Measurements from ENCODE around the gene DUS3L.

The DUS3L gene

GRCh38 chr19:5809053-5809452, 18.1 kb upstream of the DUS3L start:
- TF ChIP-seq CTCF (conservative IDR thresholded peaks at IDR 0.05; ENCODE audit: low read length): no peak
- no peak for DNase-seq (ENCODE audit: low read depth)
- H3K4me3 ChIP-seq (ENCODE audit: low read length): no peak overlapping the region

- DNase-seq (ENCODE audit: low read depth): no peak
- TF ChIP-seq CTCF (conservative IDR thresholded peaks at IDR 0.05; ENCODE audit: low read length): no peak
- no peak overlapping the region for H3K4me3 ChIP-seq (ENCODE audit: low read length)
These were observed 17.3 kb upstream of the DUS3L start for GRCh38 chr19:5808120-5808816.

GRCh38 chr19:5806905-5807304, 15.9 kb upstream of the DUS3L start:
- no peak overlapping the region for H3K4me3 ChIP-seq (ENCODE audit: low read length)
- TF ChIP-seq CTCF (conservative IDR thresholded peaks at IDR 0.05; ENCODE audit: low read length): no peak
- DNase-seq (ENCODE audit: low read depth): no peak

- no peak for DNase-seq (ENCODE audit: low read depth)
- H3K4me3 ChIP-seq (ENCODE audit: low read length): no peak overlapping the region
- no peak for TF ChIP-seq CTCF (conservative IDR thresholded peaks at IDR 0.05; ENCODE audit: low read length)
These were observed 15.1 kb upstream of the DUS3L start for GRCh38 chr19:5806133-5806489.

GRCh38 chr19:5805462-5806132, 14.6 kb upstream of the DUS3L start:
- peak; percentile 24 for DNase-seq (ENCODE audit: low read depth)
- no peak overlapping the region for H3K4me3 ChIP-seq (ENCODE audit: low read length)
- TF ChIP-seq CTCF (conservative IDR thresholded peaks at IDR 0.05; ENCODE audit: low read length): peak; percentile 66

GRCh38 chr19:5804516-5805461, 13.8 kb upstream of the DUS3L start, which contains the start of gene NRTN:
TSS of gene NRTN (plus strand) at chr19:5805067. CDS start at chr19:5824166, 19,099 bp downstream.
- no peak for TF ChIP-seq CTCF (conservative IDR thresholded peaks at IDR 0.05; ENCODE audit: low read length)
- no peak for DNase-seq (ENCODE audit: low read depth)
- no peak within 1 kb of the TSS; the same call in 1 of the 2 replicates for H3K4me3 ChIP-seq (ENCODE audit: low read length)

Measured in AG10803 (cell line).